SK-N-SH treated with all-trans-retinoic acid at 6 μM for 48 hours (cell line): ENCODE results near the gene SYNDIG1L.

Experiments
- ATAC-seq: fragments of 200-7000 bp; cut with Tn5 transposase; 3 replicates; pipeline ENCODE4 v1.9.1; 2020; ENCODE audit warnings: mild to moderate bottlenecking, moderate library complexity
- ARNTL ChIP-seq: fragments of 450-650 bp; formaldehyde crosslinking; IDR thresholded peaks from 2 replicates; pipeline ENCODE4 v1.5.0; 2020; ENCODE audit warnings: low read depth, mild to moderate bottlenecking, moderate library complexity, borderline replicate concordance
- CREB5 ChIP-seq: fragments of 250-450 bp; sonication (Bioruptor Pico); IDR thresholded peaks from 2 replicates; pipeline ENCODE4 v1.5.1; 2020; ENCODE audit warnings: low read depth, mild to moderate bottlenecking, moderate library complexity
- CSDC2 ChIP-seq: fragments of 250-450 bp; sonication (Bioruptor Pico); IDR thresholded peaks from 2 replicates; pipeline ENCODE4 v1.5.0; 2020; ENCODE audit warnings: mild to moderate bottlenecking, moderate library complexity
- CSRNP3 ChIP-seq: fragments of 250-450 bp; sonication (Bioruptor Pico); IDR thresholded peaks from 2 replicates; pipeline ENCODE4 v1.5.1; 2021; ENCODE audit warnings: mild to moderate bottlenecking, moderate library complexity
- ESRRG ChIP-seq: fragments of 250-450 bp; sonication (Bioruptor Pico); IDR thresholded peaks from 2 replicates; pipeline ENCODE4 v1.6.1; 2021; ENCODE audit warnings: mild to moderate bottlenecking
- GLIS3 ChIP-seq: fragments of 250-450 bp; sonication (Bioruptor Pico); IDR thresholded peaks from 2 replicates; pipeline ENCODE4 v1.5.0; 2020; ENCODE audit warnings: mild to moderate bottlenecking, moderate library complexity
- ISL1 ChIP-seq: fragments of 250-450 bp; sonication (Bioruptor Pico); IDR thresholded peaks from 2 replicates; pipeline ENCODE4 v2.1.2; 2022; ENCODE audit warnings: mild to moderate bottlenecking, moderate library complexity
- PATZ1 ChIP-seq: fragments of 250-450 bp; sonication (Bioruptor Pico); IDR thresholded peaks from 2 replicates; pipeline ENCODE4 v1.8.0; 2020; ENCODE audit warnings: mild to moderate bottlenecking, moderate library complexity, borderline replicate concordance
- POU6F1 ChIP-seq: fragments of 250-450 bp; sonication (Bioruptor Pico); IDR thresholded peaks from 2 replicates; pipeline ENCODE4 v1.8.0; 2021; ENCODE audit warnings: low read depth, mild to moderate bottlenecking, moderate library complexity, borderline replicate concordance
- PPARA ChIP-seq: fragments of 250-450 bp; sonication (Bioruptor Pico); IDR thresholded peaks from 2 replicates; pipeline ENCODE4 v1.5.0; 2020; ENCODE audit warnings: mild to moderate bottlenecking, borderline replicate concordance
- RARB ChIP-seq: fragments of 250-450 bp; sonication (Bioruptor Pico); IDR thresholded peaks from 2 replicates; pipeline ENCODE4 v1.8.0; 2021; ENCODE audit warnings: mild to moderate bottlenecking, moderate library complexity
- SNAI2 ChIP-seq: fragments of 250-450 bp; sonication (Bioruptor Pico); IDR thresholded peaks from 2 replicates; pipeline ENCODE4 v1.5.0; 2020; ENCODE audit warnings: mild to moderate bottlenecking, moderate library complexity
- TCF4 ChIP-seq: fragments of 250-450 bp; sonication (Bioruptor Pico); IDR thresholded peaks from 2 replicates; pipeline ENCODE4 v1.8.0; 2021; ENCODE audit warnings: mild to moderate bottlenecking, moderate library complexity, borderline replicate concordance
- TOX ChIP-seq: fragments of 250-450 bp; sonication (Bioruptor Pico); IDR thresholded peaks from 2 replicates; pipeline ENCODE4 v1.8.0; 2021; ENCODE audit warnings: mild to moderate bottlenecking, moderate library complexity, borderline replicate concordance
- TSHZ2 ChIP-seq: fragments of 250-450 bp; sonication (Bioruptor Pico); IDR thresholded peaks from 2 replicates; pipeline ENCODE4 v1.5.0; 2020; ENCODE audit warnings: mild to moderate bottlenecking, moderate library complexity
- ZC3H10 ChIP-seq: fragments of 250-450 bp; sonication (Bioruptor Pico); IDR thresholded peaks from 2 replicates; pipeline ENCODE4 v1.5.1; 2021; ENCODE audit warnings: mild to moderate bottlenecking, moderate library complexity
- ZFP3 ChIP-seq: fragments of 250-450 bp; sonication (Bioruptor Pico); IDR thresholded peaks from 2 replicates; pipeline ENCODE4 v1.5.0; 2020; ENCODE audit warnings: mild to moderate bottlenecking, moderate library complexity
- ZFP30 ChIP-seq: fragments of 450-650 bp; formaldehyde crosslinking; IDR thresholded peaks from 2 replicates; pipeline ENCODE4 v1.5.0; 2022; ENCODE audit warnings: mild to moderate bottlenecking, moderate library complexity
- ZNF565 ChIP-seq: fragments of 450-650 bp; formaldehyde crosslinking; conservative IDR thresholded peaks from 2 replicates; pipeline ENCODE4 v1.5.0; 2020; ENCODE audit warnings: low read depth, mild to moderate bottlenecking, moderate library complexity
- ZNF70 ChIP-seq: fragments of 450-650 bp; formaldehyde crosslinking; IDR thresholded peaks from 2 replicates; pipeline ENCODE4 v1.5.0; 2020; ENCODE audit warnings: mild to moderate bottlenecking, moderate library complexity
- ZNF8 ChIP-seq: fragments of 450-650 bp; formaldehyde crosslinking; IDR thresholded peaks from 2 replicates; pipeline ENCODE4 v1.5.0; 2020; ENCODE audit warnings: mild to moderate bottlenecking, moderate library complexity

The SYNDIG1L gene

GRCh38 chr14:74401504-74402241 lies 24.3 kb downstream of the SYNDIG1L start:
- no peak for ATAC-seq
- TF ChIP-seq SNAI2 (CRISPR knock-in tag), result no peak
- TF ChIP-seq ZFP3 (CRISPR knock-in tag), result no peak
- no peak for TF ChIP-seq RARB (CRISPR knock-in tag)
- TF ChIP-seq ESRRG, result no peak
- no peak for TF ChIP-seq ARNTL (CRISPR knock-in tag)
- no peak for TF ChIP-seq CSRNP3
- TF ChIP-seq PPARA (CRISPR knock-in tag), result no peak
- TF ChIP-seq TCF4, result no peak
- TF ChIP-seq ZNF70, result no peak
- no peak for TF ChIP-seq POU6F1 (CRISPR knock-in tag)
- no peak for TF ChIP-seq PATZ1 (CRISPR knock-in tag)
- TF ChIP-seq ZC3H10, result no peak
- no peak for TF ChIP-seq ZNF565
- no peak for TF ChIP-seq TSHZ2 (CRISPR knock-in tag)
- no peak for TF ChIP-seq ZNF8 (CRISPR knock-in tag)
- TF ChIP-seq CREB5 (CRISPR knock-in tag), result no peak
- no peak for TF ChIP-seq CSDC2 (CRISPR knock-in tag)
- TF ChIP-seq TOX (CRISPR knock-in tag), result no peak

- no peak for ATAC-seq
- TF ChIP-seq ISL1 (CRISPR knock-in tag), result no peak
- no peak for TF ChIP-seq ESRRG
- no peak for TF ChIP-seq CREB5 (CRISPR knock-in tag)
- TF ChIP-seq PPARA (CRISPR knock-in tag), result no peak
- no peak for TF ChIP-seq GLIS3
- no peak for TF ChIP-seq ZFP30 (CRISPR knock-in tag)
- no peak for TF ChIP-seq RARB (CRISPR knock-in tag)
- no peak for TF ChIP-seq ZNF565
- TF ChIP-seq ZNF8 (CRISPR knock-in tag), result no peak
- no peak for TF ChIP-seq POU6F1 (CRISPR knock-in tag)
- no peak for TF ChIP-seq CSRNP3
- no peak for TF ChIP-seq TOX (CRISPR knock-in tag)
- no peak for TF ChIP-seq TCF4
Observed at GRCh38 chr14:74400919-74401503, 25.0 kb downstream of the SYNDIG1L start.
